Measurements from ENCODE around the gene ELK1. TPM values are rescaled to one million over a fixed set of nuclear protein-coding genes. Genes with fewer than 3 reads are reported as not detected.
"Not testable (repeated sequence)": the region's sequence is repeated elsewhere in the genome, so short reads cannot be mapped to it uniquely, and the experiment has no call there.

ELK1 gene
- total RNA-seq, 4 donors from 2014 or later, result 18.2 to 34.2 (median 25.6) TPM

- Histone ChIP-seq H3K27me3 (no peaks in the 10 kb centered on the region), H3K27ac (no peak overlapping the region), H3K4me1 (no peaks in the 10 kb centered on the region), H3K4me3 (no peak overlapping the region), H3K9me3 (no peaks in the 10 kb centered on the region), H3K36me3 (no peaks in the 10 kb centered on the region)
- no peak for DNase-seq
- intact Hi-C loops (cut with DNase I; ENCODE audit: low total_unique reads), result no loop called here
- no peak for TF ChIP-seq CTCF (IDR thresholded peaks at IDR 0.05)
Observed at GRCh38 chrX:47683184-47683828, 32.9 kb upstream of the ELK1 start.

- H3K27ac ChIP-seq; H3K27me3 ChIP-seq; intact Hi-C loops (cut with DNase I; ENCODE audit: low total_unique reads); H3K4me1 ChIP-seq; DNase-seq; H3K9me3 ChIP-seq; H3K4me3 ChIP-seq; H3K36me3 ChIP-seq: not testable (repeated sequence)
Observed at GRCh38 chrX:47675959-47676859, 25.8 kb upstream of the ELK1 start.

GRCh38 chrX:47674776-47675175 lies 24.4 kb upstream of the ELK1 start:
- no peak overlapping the region for H3K4me3 ChIP-seq
- no peaks in the 10 kb centered on the region for H3K4me1 ChIP-seq
- no peaks in the 10 kb centered on the region for H3K36me3 ChIP-seq
- DNase-seq, result no peak
- intact Hi-C loops (cut with DNase I; ENCODE audit: low total_unique reads), result no loop called here
- H3K27me3 ChIP-seq, result no peaks in the 10 kb centered on the region
- TF ChIP-seq CTCF (IDR thresholded peaks at IDR 0.05) (no peak), POLR2A (IDR thresholded peaks at IDR 0.05) (no peak)
- H3K27ac ChIP-seq, result no peak overlapping the region
- H3K9me3 ChIP-seq, result no peaks in the 10 kb centered on the region

GRCh38 chrX:47665797-47666196 lies 15.4 kb upstream of the ELK1 start:
- H3K27ac ChIP-seq; H3K36me3 ChIP-seq; H3K27me3 ChIP-seq; H3K4me1 ChIP-seq; H3K4me3 ChIP-seq; H3K9me3 ChIP-seq; DNase-seq; intact Hi-C loops (cut with DNase I; ENCODE audit: low total_unique reads): not testable (repeated sequence)

GRCh38 chrX:47664737-47665136 lies 14.4 kb upstream of the ELK1 start:
- no peaks in the 10 kb centered on the region for H3K36me3 ChIP-seq
- DNase-seq, result no peak
- TF ChIP-seq POLR2A (IDR thresholded peaks at IDR 0.05), result no peak
- TF ChIP-seq CTCF (IDR thresholded peaks at IDR 0.05), result no peak
- no peak overlapping the region for H3K4me3 ChIP-seq
- no peaks in the 10 kb centered on the region for H3K27me3 ChIP-seq
- intact Hi-C loops (cut with DNase I; ENCODE audit: low total_unique reads), result no loop called here
- no peak overlapping the region for H3K27ac ChIP-seq
- no peaks in the 10 kb centered on the region for H3K9me3 ChIP-seq
- no peaks in the 10 kb centered on the region for H3K4me1 ChIP-seq

- Histone ChIP-seq H3K27me3 (no peaks in the 10 kb centered on the region), H3K9me3 (no peaks in the 10 kb centered on the region), H3K4me1 (no peaks in the 10 kb centered on the region), H3K4me3 (no peak overlapping the region), H3K27ac (no peak overlapping the region), H3K36me3 (no peaks in the 10 kb centered on the region)
- intact Hi-C loops (cut with DNase I; ENCODE audit: low total_unique reads), result no loop called here
- TF ChIP-seq POLR2A (IDR thresholded peaks at IDR 0.05) (no peak), CTCF (IDR thresholded peaks at IDR 0.05) (no peak)
- no peak for DNase-seq
Observed at GRCh38 chrX:47662144-47662657, 11.8 kb upstream of the ELK1 start.
